Lung (tissue), 12 donors: ENCODE results near the gene HMCN2. TPM values are rescaled to one million over a fixed set of nuclear protein-coding genes. Genes with fewer than 3 reads are reported as not detected.

Experiments
- ATAC-seq: fragments of 200-7000 bp; cut with Tn5 transposase; one replicate; pipeline ENCODE4 v1.9.1; 2020; ENCODE audit warnings: moderate number of reproducible peaks; ENCODE audit not compliant: insufficient read depth, low FRiP score
- DNase-seq, 3 donors: peaks; one replicate each; pipeline ENCODE4 v3.0.0-alpha.2; 2013 to 2017
- H3K27ac ChIP-seq, 2 donors: one replicate each; pipeline ENCODE4 v1.5.1; 2013; ENCODE audit warnings: mild to moderate bottlenecking in 2 of 2, moderate library complexity in 2 of 2, control low read depth in 1 of 2, inconsistent platforms in 1 of 2, low read depth in 1 of 2, low read length in 1 of 2
- H3K27me3 ChIP-seq, 3 donors: one replicate each; pipeline ENCODE4 v1.5.1; 2013; ENCODE audit warnings: low read length in 2 of 3; ENCODE audit not compliant: control insufficient read depth in 3 of 3, insufficient read depth in 3 of 3
- H3K36me3 ChIP-seq, 4 donors: one replicate each; pipeline ENCODE4 v1.5.1; 2013; ENCODE audit warnings: low read length in 4 of 4, mild to moderate bottlenecking in 1 of 4, moderate library complexity in 1 of 4; ENCODE audit not compliant: control insufficient read depth in 4 of 4, insufficient read depth in 4 of 4
- H3K4me1 ChIP-seq, 5 donors: one replicate each; pipeline ENCODE4 v1.5.1; 2013; ENCODE audit warnings: low read length in 5 of 5, mild to moderate bottlenecking in 2 of 5, moderate library complexity in 1 of 5; ENCODE audit not compliant: control insufficient read depth in 5 of 5, insufficient read depth in 5 of 5
- H3K4me3 ChIP-seq: one replicate; pipeline ENCODE4 v1.5.1; 2013; ENCODE audit warnings: mild to moderate bottlenecking, control low read depth, moderate library complexity
- H3K9ac ChIP-seq, 2 donors: one replicate each; pipeline ENCODE4 v1.5.1; 2013; ENCODE audit warnings: low read length in 2 of 2, control low read depth in 1 of 2; ENCODE audit not compliant: insufficient read depth in 1 of 2
- H3K9me3 ChIP-seq, 4 donors: one replicate each; pipeline ENCODE4 v1.5.1; 2013; ENCODE audit warnings: low read length in 3 of 4, mild to moderate bottlenecking in 1 of 4, moderate library complexity in 1 of 4; ENCODE audit not compliant: control insufficient read depth in 4 of 4, insufficient read depth in 3 of 4
- CTCF ChIP-seq: IDR thresholded peaks from 2 replicates; pipeline ENCODE4 v1.5.1; 2012; ENCODE audit warnings: mild to moderate bottlenecking; ENCODE audit errors: control extremely low read depth, extremely low read depth
- WGBS, 2 donors: extraction: QIAGEN DNeasy Blood & Tissue Kit; methylation state at CpG; one replicate each; pipeline ENCODE4 v1.1.7; 2013; 5-methylcytosine and 5-hydroxymethylcytosine counted together
- polyA plus RNA-seq, 2 donors: library from polyadenylated mRNA; stranded (reverse); fragments of 200-250 nt; gene quantifications; one replicate each; pipeline ENCODE4 v1.2.1, GENCODE V29; 2013
- total RNA-seq, 2 donors: library from RNA; depleted of rRNA in 1 of 2; stranded (reverse); fragments of >200 nt in 1 of 2; gene quantifications; one replicate each; pipeline ENCODE4 v1.2.1, GENCODE V29; 2014 to 2021
- donor health status: control.
- donor health status: control.
- donor health status: Bipolar disorder and iron deficiency.
- donor health status: healthy.
- donor health status: DM: yes; HTN: yes; CAD: no.

HMCN2 gene
- total and polyA plus RNA-seq, 4 donors, result 2.1 to 5.2 (median 3.7) TPM

- Histone ChIP-seq H3K36me3 (no peaks in the 10 kb centered on the region), H3K27ac (no peak overlapping the region), H3K9me3 (no peaks in the 10 kb centered on the region), H3K9ac (no peak overlapping the region), H3K27me3 (peaks cover 0 to 7% (median 5%) of the 10 kb centered on the region in 3 donors), H3K4me1 (peaks cover 0 to 51% (median 7%) of the 10 kb centered on the region in 5 donors), H3K4me3 (no peak overlapping the region)
- 67 to 85% methylated on average over 6 of the region's 6 CpGs for WGBS, 2 donors
- TF ChIP-seq CTCF, result no peak
- DNase-seq, result peak in 2 of 3 donors; percentile 19 to 34
- peak; percentile 45 for ATAC-seq
Observed at GRCh38 chr9:130292106-130292505, 26.5 kb downstream of the HMCN2 start.

GRCh38 chr9:130294664-130295063 lies 29.1 kb downstream of the HMCN2 start:
- DNase-seq, result no peak
- Histone ChIP-seq H3K27ac (no peak overlapping the region), H3K36me3 (no peaks in the 10 kb centered on the region), H3K27me3 (peaks cover 0 to 7% (median 0%) of the 10 kb centered on the region in 3 donors), H3K9me3 (no peaks in the 10 kb centered on the region), H3K4me3 (no peak overlapping the region), H3K9ac (no peak overlapping the region), H3K4me1 (peaks cover 0 to 25% (median 3%) of the 10 kb centered on the region in 5 donors)
- ATAC-seq, result no peak
- no peak for TF ChIP-seq CTCF
- WGBS, 2 donors, result 79 to 88% methylated on average over 6 of the region's 6 CpGs

- H3K27me3 ChIP-seq, result peaks cover 0 to 7% (median 2%) of the 10 kb centered on the region in 3 donors
- ATAC-seq, result no peak
Observed at GRCh38 chr9:130295431-130295830, 29.9 kb downstream of the HMCN2 start.

More at GRCh38 chr9:130295431-130295830, 29.9 kb downstream of the HMCN2 start:
- no peak overlapping the region for H3K27ac ChIP-seq
- H3K4me1 ChIP-seq, result peaks cover 0 to 17% (median 3%) of the 10 kb centered on the region in 5 donors
- no peak for DNase-seq
- H3K36me3 ChIP-seq, result no peaks in the 10 kb centered on the region
- 74% methylated on average over 11 of the region's 11 CpGs for WGBS, 2 donors
- no peak overlapping the region for H3K4me3 ChIP-seq
- TF ChIP-seq CTCF, result no peak
- no peak overlapping the region for H3K9ac ChIP-seq
- H3K9me3 ChIP-seq, result no peaks in the 10 kb centered on the region
